Stimulated activated naive CD4-positive, alpha-beta T cell (primary cell): ENCODE data around the gene ANKMY1.

Experiments
- DNase-seq, 6 experiments: peaks; one replicate each; lab custom pipeline; 2025; lab: John Stamatoyannopoulos, UW

ANKMY1 gene, protein sequence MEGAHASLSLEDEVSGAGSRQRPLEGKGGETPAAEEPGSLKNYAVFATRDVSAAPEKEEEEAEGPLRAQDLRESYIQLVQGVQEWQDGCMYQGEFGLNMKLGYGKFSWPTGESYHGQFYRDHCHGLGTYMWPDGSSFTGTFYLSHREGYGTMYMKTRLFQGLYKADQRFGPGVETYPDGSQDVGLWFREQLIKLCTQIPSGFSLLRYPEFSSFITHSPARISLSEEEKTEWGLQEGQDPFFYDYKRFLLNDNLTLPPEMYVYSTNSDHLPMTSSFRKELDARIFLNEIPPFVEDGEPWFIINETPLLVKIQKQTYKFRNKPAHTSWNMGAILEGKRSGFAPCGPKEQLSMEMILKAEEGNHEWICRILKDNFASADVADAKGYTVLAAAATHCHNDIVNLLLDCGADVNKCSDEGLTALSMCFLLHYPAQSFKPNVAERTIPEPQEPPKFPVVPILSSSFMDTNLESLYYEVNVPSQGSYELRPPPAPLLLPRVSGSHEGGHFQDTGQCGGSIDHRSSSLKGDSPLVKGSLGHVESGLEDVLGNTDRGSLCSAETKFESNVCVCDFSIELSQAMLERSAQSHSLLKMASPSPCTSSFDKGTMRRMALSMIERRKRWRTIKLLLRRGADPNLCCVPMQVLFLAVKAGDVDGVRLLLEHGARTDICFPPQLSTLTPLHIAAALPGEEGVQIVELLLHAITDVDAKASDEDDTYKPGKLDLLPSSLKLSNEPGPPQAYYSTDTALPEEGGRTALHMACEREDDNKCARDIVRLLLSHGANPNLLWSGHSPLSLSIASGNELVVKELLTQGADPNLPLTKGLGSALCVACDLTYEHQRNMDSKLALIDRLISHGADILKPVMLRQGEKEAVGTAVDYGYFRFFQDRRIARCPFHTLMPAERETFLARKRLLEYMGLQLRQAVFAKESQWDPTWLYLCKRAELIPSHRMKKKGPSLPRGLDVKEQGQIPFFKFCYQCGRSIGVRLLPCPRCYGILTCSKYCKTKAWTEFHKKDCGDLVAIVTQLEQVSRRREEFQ

DNA sequence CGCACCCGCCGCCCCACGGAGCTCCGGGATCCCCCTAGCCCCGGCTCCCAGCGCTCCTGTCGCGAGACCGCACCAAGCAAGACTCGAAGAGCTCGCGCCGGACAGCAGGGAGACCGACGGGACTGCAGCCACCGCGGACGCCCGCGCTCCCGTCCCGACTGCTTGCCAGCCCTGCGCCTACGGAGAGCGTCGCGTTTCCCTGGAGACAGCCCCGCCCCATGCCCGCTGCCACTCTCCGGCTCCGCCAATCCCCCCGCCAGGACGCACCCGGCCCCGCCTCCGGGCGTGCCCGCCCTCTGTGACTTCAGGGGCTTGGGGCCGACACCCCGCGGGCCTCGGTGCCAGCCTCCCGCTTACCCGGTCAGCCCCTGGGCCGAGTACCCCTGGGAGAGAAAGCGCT is at the start of gene ANKMY1:
Gene ANKMY1, minus strand, starts transcription at position 181 of the 400 bp plus-strand sequence. CDS start 653 bp downstream, outside the sequence.
- DNase-seq = peak; percentile 10 to 54 (median 42)

DNA sequence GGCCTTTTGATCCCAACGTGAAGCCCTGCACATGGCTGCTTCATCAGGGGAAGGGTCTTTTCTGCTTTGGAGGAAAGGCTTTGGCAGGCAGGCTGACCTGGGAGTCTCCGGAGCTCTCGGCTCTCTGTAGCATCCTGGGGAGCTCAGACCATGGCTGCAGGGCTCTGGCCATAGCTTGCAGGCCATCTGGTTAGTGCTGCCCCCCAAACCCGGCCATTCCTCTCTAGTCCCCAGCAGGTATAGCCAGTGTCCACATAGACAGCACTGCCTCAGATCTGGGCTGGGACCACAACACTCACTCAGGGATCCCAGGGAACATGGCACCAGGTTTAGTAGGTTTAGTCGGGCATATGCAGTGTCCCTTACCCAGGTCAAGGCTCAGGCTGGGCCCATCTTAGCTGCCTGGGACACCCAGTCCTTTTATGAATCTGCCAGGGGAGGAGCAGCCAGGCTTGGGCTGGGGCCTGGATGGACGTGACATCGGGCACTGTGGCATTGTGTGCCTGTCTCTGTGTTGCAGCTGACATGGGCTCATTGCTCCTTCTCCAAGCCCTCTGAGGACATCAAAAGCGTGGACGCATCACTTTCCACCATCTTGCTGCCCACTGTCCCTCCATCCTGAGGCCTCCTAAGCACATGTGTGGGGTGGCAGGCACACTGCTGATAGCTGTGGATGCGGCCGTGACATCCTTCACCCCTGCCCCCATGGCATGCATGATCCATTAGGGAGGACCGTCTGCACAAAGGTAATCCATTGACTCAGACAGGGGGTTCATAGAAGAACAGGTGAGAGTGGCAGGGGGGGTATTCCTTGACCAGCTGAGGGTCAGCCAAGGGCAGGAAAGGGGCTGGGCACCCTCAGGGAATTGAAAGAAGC is 48.3 kb upstream of the ANKMY1 start:
- DNase-seq = no peak

DNA sequence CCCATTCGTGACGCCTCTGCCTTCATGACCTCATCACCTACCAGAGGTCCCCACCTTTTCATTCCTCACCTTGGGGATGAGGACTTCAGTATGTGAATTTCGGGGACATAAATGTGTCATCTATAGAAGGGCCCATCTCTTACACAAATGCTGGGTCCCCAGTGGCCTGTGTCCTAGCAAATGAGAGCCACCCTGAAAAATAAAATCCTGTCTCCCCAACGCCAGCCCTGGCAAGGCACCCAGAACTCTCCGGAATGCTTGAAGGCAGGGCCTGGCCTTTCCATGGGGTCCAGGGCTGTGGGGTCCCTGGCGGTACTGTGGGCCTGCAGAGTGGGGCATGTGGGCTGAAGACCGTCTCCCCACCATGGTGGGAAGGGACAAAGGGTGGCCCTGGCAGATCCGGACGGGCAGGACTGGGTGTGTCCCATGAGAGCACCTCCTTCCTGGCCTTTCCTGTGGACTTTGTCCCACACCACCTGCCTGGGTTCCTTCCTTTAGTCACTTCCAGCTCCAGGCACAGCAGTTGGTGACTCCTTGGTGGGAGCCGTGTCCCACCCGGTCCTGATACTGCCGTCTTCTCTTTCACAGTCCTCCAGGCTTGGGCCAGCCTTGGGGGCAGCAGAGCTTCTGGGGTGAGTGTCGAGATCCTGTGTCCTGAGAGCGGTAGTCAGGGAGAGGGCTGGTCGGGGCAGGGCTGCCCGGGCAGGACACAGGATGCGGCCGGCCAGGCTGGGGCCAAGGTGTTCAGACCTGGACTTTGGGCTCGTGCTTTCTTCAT is 47.3 kb upstream of the ANKMY1 start:
- DNase-seq = no peak

DNA sequence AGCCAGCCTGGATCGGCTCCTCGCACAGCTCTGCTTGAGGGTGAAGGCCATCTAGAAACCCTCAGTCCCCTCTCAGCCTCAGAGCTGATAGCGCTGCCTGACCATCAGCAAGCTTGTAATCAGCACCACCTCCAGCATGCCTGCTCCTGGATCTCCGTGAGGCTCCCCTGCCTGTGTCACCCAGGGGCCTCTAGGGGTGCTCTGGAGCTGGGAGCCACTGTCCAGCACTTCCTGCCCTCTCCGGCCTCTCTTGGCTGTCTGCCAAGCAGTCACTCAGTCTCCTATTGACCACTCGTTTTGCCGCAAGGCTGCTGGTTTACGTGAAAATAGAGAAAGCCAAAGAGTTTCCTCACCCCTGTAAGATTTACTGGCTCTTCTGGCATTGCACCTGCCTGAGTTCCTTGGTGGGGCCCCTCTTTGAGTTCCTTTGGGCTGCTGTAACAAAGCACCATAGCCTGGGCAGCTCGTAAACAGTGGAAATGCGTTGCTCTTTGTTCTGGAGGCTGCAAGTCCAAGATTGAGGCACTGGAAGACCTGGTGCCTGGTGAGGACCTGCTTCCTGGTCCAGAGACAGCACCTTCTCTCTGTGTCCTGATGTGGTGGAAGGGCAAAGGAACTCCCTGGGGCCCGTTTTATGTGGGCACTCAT is 46.6 kb upstream of the ANKMY1 start:
- DNase-seq = no peak

DNA sequence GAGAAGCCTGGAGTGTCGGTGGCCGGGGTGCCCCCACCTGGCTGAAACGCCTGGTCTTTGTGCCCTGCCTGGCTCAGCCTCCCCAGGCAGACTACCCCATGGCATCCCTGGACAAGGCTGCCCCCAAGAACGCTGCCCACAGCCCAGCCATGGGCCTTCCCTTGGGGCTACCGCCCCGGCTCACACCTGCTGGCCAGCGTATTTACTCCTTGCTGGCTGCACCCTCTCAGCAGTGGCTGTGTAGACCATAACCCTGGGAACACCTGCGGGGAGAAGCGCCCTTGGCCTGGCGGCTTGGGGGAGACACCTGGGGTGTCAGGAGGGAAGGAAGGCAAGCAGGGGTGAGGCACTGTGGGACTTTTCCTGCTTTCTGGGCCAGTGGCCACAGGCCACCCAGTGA is 46.1 kb upstream of the ANKMY1 start:
- no peak for DNase-seq

DNA sequence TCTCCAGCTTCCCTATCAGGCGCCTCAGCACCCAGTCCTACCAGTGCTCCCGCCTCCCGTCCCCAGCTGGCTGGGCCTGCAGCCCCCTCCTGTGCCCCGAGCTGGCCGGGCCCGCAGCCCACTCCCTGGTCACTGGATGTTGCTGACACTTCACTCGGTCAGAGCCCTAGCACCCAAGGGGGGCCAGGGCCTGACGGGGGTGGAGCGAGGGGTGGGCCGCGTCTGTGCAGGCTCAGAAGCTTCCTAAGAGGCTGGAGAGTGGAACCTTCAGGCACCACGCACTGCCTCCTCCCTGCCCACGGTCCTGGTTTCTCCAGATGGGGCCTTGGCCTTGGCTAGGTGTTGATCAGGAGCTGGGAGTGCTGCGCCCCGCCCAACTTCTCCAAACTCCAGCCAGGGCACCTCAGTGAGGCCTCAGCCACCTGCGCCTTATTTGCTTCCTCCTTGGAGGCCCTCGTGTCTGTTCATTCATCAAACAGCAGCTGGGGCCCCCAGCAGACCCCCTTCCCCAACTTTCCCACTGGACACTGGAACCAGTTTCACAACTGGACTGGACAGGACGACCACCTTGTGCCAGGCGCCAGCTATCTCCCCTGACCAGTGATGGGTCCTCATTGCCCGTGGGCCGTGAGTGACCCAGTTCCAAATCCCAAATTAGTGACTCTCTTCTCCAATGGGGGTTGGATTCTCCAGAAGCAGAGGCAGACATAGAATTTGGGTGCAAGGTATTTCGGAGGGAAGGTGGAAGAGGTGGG is 45.5 kb upstream of the ANKMY1 start:
- DNase-seq = no peak

DNA sequence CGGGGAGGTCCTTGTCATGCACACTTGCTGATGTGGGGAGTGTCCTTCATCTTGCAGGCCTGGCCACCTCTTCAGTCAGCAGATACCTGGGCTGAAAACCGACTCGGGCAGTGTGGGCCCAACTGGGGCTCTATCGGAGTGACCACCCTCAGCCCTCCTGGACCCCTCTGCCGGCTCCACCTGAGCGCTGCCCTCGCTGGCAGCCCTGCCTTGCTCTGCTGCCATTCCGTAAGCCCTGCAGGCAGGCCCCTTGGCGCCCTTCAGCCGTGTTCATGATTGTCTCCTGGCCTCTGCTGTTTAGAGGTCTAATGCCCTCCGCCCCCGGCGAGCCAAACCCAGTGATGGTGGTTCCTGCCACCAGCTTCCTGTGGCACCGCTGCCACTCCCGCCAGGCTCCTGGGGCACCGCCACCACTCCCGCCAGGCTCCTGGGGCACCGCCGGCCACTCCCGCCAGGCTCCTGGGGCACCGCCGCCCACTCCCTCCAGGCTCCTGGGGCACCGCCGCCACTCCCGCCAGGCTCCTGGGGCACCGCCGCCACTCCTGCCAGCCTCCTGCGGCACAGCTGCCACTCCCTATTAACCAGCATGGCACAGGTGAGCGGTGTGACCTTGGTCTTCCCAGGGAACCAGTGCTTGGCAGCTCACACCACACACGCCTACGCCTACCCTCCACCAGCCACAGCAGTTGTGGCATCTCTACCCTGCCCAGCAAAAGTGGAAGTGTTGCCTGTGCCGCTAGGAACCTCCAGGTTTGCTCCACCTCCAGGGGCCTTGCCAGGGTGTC is 44.7 kb upstream of the ANKMY1 start:
- DNase-seq = no peak

DNA sequence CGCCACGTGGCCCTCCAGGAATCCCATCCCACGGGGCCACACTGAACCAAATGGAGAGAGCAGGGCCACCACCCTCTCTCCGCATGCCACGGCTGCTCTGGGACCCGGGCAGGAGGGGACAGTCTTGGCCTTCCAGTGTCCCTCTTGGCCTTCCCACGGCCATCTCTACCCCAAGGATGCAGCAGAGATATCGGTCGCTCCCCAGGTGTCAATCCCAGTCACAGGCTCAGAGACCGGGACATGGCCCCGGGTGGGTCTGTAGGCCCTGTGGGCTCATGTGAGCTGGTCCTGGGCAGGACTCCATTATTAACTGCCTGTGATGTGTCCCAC is 44.0 kb upstream of the ANKMY1 start:
- DNase-seq = no peak

DNA sequence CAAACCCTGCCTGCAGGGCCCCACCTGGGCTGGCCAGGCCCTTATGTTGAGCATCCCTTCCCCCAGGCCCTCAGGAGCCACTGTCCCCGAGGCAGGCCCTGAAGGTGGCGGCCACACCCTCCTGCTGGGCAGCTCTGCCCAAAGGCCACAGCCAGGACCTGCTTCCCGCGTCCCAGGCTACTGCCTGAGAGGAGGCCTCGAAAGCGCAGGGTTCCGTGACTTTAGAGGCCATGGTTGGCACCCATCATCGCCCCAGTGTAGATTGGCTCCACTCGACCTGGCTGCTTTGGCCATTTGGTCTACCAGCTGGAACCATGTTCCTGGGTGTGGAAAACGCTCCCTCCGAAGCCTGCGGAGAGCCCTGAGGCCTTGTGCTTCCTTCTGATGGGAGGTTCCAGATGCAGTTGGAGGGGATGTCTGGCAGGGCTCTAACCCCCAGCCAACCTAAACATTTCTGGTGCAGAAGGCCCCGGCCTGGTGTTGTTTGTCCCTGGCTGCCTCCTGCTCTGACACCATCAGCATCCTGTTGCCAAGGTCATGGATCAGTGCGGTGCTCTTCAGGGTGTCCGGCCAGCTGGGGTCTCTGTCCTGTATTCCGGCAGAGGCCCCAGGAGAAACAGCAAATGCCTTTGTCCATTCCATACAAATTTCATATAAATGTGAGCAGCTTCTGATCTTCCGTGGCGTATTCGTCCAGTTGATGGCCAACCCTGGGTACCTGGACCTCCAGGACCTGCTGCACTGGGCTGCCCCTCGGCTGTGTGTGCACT is 43.5 kb upstream of the ANKMY1 start:
- DNase-seq = no peak

DNA sequence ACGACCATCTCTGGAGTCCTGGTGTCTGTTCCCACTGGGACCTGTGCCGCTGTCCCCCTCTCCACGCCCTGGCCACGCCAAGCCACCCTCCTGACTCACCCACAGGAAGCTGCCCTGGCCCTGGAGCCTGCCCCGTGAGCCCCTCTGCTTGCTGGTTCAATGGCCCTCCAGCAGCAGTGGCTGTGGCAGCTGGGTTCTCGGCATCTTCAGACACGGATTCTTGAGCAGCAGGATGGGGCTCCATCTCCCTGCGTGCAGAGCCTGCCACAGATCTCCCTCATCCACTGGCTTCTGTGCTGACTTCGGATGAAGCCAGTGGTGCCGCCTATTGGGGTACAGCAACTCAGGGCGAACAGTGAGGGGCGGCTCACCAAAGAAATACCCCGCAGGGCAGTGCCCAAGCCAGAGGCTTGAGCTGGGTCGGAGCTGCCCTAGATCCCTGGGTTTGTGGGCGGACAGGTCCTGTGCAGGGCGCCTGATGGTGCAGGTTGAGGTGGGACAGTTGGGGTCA is 42.7 kb upstream of the ANKMY1 start:
- DNase-seq = no peak

DNA sequence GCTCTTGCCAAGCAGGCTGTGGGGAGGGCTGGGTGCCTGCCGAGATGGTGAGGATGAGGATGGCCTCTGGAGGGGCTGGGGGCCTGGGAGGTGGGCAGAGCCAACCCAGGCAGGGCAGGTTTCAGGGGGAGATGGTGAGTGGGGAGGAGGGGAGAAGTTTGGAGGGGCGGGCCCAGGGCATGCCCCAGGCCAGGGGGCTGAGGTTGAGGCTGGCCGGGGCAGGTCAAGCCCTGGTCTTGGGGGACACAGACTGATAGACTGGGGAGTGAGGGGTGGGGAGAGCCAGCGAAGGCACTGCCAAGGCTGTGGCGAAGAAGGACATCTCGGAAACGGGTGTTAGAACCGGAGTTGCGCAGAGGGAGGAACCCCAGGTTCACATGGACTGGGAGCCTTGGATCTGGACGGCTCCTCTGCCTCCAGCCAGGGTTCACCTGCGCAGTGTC is 41.4 kb upstream of the ANKMY1 start:
- no peak for DNase-seq

DNA sequence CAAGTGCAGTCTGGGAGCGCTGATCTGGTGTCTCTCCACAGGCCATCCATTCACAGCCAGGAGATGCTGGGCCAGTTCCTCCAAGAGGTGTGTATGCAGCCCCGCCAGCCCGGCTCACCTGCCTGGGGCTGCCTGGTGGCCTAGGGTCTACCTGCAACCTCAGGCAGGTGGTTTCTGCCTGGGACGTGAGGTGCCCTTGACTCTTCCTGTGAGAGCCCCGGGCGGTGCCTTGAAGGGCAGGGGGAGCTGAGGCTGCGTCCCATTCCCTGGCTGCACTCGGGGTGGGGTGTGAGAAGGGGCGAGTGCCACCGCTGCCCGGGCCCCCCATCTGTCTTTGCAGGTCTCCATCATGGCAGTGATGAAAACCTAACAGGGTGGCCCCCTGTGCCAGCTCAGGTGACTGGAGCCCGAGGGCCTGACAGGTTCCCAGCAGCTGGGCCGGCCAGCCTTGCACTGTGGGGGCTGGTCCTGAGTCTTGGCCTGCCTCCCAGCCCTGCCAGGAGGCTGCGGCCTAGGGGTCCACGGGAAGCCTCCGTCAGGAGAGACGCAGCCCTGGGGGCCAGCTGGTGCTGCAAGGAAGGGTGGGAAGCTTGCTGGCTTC is 40.6 kb upstream of the ANKMY1 start:
- DNase-seq = no peak

DNA sequence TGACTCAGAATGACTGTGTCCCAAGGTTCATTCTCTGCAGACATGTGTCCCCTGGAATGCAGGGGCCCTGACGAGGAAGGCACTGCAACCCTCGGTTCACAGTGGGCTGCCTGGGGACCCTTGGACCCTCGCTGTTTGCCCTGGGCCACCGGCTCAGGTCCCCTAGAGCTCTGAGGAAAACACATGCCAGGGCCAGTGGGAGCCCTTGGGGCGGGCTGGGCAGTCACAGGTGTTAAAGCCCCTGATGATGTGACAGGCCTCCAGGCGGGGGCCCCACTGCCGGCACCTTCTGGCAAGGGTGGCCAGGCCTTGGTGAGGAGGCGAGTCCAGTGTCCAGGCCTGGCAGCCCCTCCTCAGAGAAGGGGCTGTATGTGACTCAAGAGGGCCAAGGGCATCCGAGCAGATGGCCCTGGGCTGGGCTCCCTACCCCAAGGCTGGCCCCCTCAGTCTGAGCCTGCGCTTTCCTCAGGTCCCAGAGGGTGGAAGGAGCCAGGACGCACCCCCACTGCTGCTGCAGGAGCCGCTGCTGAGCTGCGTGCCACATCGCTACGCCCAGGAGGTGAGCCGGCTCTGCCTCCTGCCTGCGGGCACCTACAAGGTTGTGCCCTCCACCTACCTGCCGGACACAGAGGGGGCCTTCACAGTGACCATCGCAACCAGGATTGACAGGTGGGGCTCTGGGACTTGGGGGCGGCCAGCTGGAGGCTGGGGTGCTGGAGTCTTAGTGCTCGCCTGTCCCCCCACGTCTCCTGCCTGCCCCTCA is 39.8 kb upstream of the ANKMY1 start:
- DNase-seq = no peak

DNA sequence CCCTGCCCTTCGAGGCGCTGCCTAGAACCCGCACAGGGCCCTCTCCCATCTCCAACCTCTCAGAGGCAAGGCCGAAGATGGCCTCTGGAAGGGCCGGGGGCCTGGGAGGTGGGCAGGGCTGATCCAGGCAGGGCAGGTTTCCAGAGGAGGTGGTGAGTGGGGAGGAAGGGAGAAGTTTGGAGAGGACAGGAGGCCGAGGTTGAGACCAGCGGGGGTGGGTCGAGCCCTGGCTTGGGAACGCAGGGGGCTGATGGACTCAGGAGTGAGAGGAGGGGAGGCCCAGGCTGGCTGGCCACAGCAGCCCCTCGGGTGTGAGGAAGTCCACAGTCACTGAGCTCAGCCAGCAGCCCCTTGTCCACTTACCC is 39.2 kb upstream of the ANKMY1 start:
- no peak for DNase-seq

DNA sequence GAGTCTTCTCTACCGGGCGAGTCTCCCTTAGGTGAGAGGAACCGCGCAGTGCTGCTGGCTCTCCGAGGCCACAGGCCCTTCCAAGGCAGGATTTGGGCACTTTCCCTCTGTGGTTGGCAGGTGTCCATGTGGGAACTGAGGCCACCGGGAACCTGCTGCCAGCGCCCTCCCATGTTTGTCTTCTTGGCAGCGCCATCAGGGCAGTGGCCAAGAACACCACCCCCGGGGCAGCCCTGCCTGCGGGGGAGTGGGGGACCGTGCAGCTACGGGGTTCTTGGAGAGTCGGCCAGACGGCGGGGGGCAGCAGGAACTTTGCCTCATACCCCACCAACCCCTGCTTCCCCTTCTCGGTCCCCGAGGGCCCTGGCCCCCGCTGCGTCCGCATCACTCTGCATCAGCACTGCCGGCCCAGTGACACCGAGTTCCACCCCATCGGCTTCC is 38.7 kb upstream of the ANKMY1 start:
- DNase-seq = no peak

DNA sequence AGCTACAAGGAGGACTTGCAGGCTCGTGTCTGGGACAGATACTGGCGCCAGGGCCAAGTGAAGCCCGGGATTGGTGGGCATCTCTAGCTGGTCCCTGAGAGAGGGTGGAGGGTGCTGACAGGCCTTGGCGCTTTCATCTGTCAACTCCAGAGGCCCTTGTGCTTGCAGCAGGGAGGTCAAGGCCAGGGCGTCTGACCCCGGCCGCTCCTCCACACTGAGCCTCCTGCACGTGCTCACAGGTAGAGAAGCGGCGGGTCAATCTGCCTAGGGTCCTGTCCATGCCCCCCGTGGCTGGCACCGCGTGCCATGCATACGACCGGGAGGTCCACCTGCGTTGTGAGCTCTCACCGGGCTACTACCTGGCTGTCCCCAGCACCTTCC is 38.3 kb upstream of the ANKMY1 start:
- DNase-seq = no peak
